ENCODE measurements around the gene B3GAT1.

The B3GAT1 gene

DNA sequence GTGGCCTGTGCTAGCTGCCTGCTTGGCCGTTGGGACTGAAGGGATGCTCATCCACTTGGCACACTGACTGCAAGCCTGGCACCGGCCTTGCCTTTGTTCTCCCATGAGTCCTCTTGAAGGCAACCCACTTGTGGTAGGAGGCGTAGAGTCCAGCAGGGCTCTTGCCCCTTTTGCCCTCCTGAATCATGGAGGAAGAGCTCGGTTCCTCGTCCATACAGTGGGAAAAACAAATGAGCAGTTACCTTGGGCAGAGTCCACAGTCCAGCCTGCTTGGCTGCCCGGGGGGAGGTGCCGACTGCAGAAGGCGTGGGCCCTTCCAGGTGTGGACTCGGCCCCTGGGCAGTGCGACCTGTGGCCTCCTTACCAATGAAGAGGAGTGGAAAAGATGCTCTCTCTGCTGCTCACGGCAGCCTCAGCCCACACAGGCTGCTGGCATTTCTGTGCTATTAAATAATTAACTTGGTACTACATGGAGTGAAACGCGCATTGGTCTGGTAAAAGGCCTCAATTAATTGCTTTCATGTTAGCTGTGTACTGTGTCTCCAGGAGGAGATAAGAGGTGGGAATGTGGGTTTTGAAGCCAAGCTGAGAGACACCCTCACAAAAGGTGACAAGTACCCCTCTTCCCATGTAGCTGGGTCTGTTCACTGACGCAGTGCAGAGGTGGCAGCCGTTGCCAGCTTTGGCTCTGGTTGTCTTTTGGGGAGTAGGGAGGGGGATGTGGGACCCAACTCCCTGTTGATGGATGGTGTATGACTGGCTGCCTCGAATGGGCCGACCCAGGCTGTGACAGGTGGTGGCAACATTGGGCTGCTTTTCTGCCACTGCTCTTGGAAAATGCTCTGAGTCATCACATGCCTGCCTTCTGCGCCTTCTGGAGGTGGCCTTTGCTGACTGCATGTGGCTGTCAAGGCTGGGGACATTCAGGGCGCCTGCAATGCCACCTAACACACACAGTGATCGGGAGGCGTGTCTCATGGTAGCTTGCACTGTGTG, 26.8 kb upstream of the B3GAT1 start:
- no peak for TF ChIP-seq POLR2A (IDR thresholded peaks at IDR 0.05; ENCODE audit: low read depth, low read length)
- no peak for TF ChIP-seq TAF1 (IDR thresholded peaks at IDR 0.05; ENCODE audit: borderline replicate concordance, low read depth, low read length)
- no peak for TF ChIP-seq POLR2AphosphoS5 (IDR thresholded peaks at IDR 0.05; ENCODE audit: low read depth, low read length)
- DNase-seq (ENCODE audit: insufficient read length) (no peak), FAIRE-seq (no peak)

DNA sequence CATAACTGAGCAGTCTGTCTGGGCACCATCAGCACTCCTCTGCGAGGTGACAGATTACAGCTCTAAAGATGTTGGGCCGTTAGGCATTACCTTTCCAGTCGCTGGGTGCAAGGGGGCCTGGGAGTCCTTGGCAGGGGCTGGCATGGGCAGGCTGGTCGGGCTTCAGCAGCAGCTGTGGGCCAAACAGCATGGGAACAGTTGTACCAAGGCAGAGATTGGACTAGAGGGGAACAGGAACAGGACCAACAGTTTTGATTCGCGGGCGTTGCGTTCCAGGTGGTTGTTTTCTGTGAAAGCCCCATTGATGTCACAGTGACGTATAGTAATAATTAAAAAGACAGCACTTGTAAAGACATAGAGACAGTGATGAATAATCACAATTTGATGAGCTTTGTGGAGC, 25.8 kb upstream of the B3GAT1 start:
- no peak for DNase-seq (ENCODE audit: insufficient read length)
- TF ChIP-seq TAF1 (IDR thresholded peaks at IDR 0.05; ENCODE audit: borderline replicate concordance, low read depth, low read length) (no peak), POLR2AphosphoS5 (IDR thresholded peaks at IDR 0.05; ENCODE audit: low read depth, low read length) (no peak), POLR2A (IDR thresholded peaks at IDR 0.05; ENCODE audit: low read depth, low read length) (no peak)
- FAIRE-seq: no peak

DNA sequence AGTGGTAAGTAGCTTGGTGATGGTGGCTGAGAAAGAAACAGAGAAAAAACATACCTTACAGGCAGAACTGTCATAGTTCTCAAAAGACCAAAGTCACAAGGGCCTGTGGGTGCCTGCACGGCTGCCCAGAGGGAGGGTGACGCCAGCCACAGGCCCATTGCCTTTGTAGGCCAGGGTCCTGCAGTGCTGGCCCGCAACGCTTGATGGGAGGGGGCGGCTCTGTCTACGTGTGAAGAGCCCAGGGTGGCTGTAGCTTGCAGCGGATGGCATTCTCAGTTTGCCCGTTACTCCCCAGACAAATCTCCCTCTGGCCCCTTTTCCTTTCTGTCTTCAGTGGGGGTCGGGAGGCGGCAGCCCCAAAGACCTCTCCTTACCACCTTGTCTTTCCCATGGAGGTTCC, 24.7 kb upstream of the B3GAT1 start:
- FAIRE-seq: no peak
- DNase-seq (ENCODE audit: insufficient read length): no peak
- TF ChIP-seq POLR2A (IDR thresholded peaks at IDR 0.05; ENCODE audit: low read depth, low read length) (no peak), POLR2AphosphoS5 (IDR thresholded peaks at IDR 0.05; ENCODE audit: low read depth, low read length) (no peak), TAF1 (IDR thresholded peaks at IDR 0.05; ENCODE audit: borderline replicate concordance, low read depth, low read length) (no peak)

DNA sequence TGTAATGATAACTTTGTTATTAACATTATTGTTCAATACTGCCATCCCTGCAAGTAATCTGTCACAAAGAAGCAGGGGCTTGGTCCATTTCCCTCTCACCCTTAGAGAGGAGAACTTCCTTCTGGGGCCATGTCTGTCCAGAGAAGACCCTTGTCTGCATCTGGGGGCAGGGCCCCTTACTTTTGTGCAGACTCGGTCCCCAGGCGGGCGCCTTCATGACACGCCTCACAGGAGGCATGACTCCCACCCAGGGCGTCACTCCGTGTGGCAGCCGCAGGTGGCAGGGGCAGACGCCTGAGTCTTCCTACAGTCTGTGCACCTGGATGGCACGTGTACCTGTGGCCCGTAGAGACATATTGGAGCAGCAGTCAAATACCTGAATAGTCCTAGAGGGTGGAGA, 21.8 kb upstream of the B3GAT1 start:
- DNase-seq (ENCODE audit: insufficient read length): no peak
- FAIRE-seq: no peak
- TF ChIP-seq POLR2A (IDR thresholded peaks at IDR 0.05; ENCODE audit: low read depth, low read length) (no peak), TAF1 (IDR thresholded peaks at IDR 0.05; ENCODE audit: borderline replicate concordance, low read depth, low read length) (no peak), POLR2AphosphoS5 (IDR thresholded peaks at IDR 0.05; ENCODE audit: low read depth, low read length) (no peak)

DNA sequence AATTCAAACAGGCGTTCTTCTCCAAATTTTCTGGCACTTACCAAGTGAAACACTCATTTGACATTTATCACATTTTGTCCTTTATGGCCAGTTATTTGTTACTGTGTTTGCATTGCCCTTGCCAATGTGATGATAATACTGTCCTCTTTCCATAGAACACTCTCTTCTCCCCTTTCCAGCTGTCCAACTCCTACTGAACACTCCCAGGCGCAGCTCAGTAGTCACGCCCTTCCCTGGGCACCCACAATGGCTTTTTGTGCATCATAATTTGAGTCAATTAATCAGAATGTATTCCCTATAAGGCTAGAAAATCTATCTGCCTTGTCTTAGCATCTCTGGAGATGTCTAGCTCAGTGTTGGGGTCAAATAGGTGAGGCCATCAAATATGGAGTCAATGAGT, 21.2 kb upstream of the B3GAT1 start:
- TF ChIP-seq POLR2AphosphoS5 (IDR thresholded peaks at IDR 0.05; ENCODE audit: low read depth, low read length): no peak
- no peak for TF ChIP-seq TAF1 (IDR thresholded peaks at IDR 0.05; ENCODE audit: borderline replicate concordance, low read depth, low read length)
- no peak for TF ChIP-seq POLR2A (IDR thresholded peaks at IDR 0.05; ENCODE audit: low read depth, low read length)
- FAIRE-seq (no peak), DNase-seq (ENCODE audit: insufficient read length) (no peak)

DNA sequence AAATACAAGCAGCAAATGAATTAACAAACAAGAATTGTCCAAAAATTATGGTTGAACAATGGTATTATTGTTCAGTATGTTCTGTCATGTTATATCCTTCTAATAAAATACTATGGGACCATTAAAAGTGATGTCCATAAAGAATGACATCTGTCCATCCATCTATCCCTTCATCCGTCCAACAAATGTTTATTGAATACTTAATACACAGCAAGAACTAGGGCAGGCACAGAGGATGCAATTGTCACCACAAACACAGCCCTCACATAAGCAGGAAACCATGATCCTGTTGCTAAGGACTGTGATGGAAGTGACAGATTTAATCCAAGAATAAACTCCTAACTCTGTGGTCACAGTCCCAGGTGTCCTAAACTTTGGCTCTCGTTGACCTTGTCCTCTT, 20.7 kb upstream of the B3GAT1 start:
- FAIRE-seq (no peak), DNase-seq (ENCODE audit: insufficient read length) (no peak)
- TF ChIP-seq POLR2AphosphoS5 (IDR thresholded peaks at IDR 0.05; ENCODE audit: low read depth, low read length): no peak
- TF ChIP-seq POLR2A (IDR thresholded peaks at IDR 0.05; ENCODE audit: low read depth, low read length): no peak
- TF ChIP-seq TAF1 (IDR thresholded peaks at IDR 0.05; ENCODE audit: borderline replicate concordance, low read depth, low read length): no peak

DNA sequence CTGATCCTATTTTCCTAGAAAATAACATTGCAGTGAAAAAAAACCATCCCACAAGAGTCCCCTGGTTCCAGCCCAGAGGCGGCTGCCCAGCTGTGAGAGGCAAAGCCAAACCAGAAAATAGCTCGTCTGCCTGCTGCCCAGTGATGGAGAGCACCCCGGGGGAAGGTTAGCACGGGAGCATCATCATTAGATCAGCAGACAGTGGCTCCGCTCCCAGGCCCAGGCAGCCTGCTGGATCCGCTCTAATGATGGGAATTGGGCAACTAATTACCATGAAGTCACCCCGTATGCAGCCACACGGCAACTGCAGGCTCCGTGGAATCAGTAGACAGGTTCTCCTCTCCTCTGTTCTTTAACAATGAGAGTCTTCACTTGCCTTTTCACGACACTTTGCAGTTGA, 17.1 kb upstream of the B3GAT1 start:
- TF ChIP-seq POLR2AphosphoS5 (IDR thresholded peaks at IDR 0.05; ENCODE audit: low read depth, low read length): no peak
- TF ChIP-seq POLR2A (IDR thresholded peaks at IDR 0.05; ENCODE audit: low read depth, low read length): no peak
- no peak for TF ChIP-seq TAF1 (IDR thresholded peaks at IDR 0.05; ENCODE audit: borderline replicate concordance, low read depth, low read length)
- no peak for DNase-seq (ENCODE audit: insufficient read length)
- no peak for FAIRE-seq

DNA sequence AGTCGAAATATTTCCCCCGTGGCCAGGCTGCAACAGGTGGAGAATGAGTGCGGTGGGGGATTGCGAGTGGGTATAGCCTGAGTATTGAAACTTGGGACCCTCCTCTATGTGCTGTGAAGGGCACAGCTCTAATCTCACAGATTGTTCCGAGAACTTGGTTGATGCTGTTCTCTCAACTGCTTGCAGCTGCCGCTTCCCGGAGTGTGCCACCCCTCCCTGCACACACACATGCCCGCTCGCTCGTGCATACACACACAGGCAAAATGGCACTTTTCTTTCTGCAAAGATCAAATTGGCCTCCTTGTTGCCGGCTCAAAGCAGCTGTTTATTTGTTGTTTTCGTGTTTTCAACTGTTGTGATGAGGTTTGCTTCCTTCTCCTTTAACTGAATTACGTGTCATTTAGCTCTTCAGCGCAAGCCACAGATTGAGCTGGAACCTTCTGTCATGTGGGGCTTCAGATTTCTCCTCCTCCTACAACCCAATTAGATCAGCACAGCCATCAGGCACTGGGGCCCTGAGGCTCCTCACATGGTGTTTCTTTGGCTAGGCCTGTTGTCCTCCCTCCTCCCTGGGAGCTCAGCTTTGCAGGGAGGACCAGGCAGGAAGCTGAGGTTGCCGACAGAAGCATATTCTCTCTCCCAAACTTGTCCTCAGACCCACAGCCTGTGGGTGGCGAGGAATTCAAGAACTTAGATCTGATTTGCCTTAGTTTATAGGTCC, 13.9 kb upstream of the B3GAT1 start:
- no peak for DNase-seq (ENCODE audit: insufficient read length)
- TF ChIP-seq POLR2A (IDR thresholded peaks at IDR 0.05; ENCODE audit: low read depth, low read length) (no peak), TAF1 (IDR thresholded peaks at IDR 0.05; ENCODE audit: borderline replicate concordance, low read depth, low read length) (no peak), POLR2AphosphoS5 (IDR thresholded peaks at IDR 0.05; ENCODE audit: low read depth, low read length) (no peak)
- FAIRE-seq: no peak

DNA sequence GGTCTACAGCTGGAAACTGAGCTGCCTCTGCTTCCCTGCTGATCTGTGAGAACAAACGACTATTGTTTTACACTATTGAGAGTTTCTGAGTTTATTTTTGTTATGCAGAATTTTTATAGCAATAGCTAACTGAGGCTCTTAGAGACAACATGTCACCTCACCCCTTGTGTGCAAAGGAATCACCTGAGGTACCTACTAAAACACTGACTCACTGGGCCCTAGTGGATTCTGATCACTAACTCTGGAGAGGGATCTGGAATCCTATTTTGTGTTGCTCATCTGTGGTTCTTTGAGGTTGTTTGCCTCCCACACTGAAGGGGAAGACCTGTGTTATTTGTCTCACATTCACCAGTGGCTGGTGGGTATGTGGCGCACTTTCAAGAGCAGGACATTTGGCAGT, 13.4 kb upstream of the B3GAT1 start:
- FAIRE-seq (no peak), DNase-seq (ENCODE audit: insufficient read length) (no peak)
- no peak for TF ChIP-seq POLR2AphosphoS5 (IDR thresholded peaks at IDR 0.05; ENCODE audit: low read depth, low read length)
- no peak for TF ChIP-seq POLR2A (IDR thresholded peaks at IDR 0.05; ENCODE audit: low read depth, low read length)
- TF ChIP-seq TAF1 (IDR thresholded peaks at IDR 0.05; ENCODE audit: borderline replicate concordance, low read depth, low read length): no peak

DNA sequence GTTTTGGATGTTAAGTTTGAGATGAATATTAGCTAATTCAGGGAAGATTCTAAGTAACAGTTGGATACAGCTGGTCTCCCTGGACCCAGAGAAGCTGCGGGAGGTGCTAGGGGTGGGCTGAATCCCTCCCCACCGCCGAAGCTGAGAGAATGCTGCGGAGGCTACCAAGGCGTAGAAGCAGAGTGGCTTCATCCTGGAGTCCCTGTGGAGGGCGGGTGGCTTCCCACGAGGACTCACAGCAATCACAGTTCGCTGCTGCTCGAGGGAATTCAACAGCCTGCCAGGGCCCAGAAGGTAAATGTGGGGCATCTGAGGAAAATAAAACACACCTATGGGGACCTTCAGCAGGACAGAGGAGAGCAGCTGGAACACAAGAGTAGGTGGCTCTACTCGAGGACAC, 11.1 kb upstream of the B3GAT1 start:
- FAIRE-seq: no peak
- TF ChIP-seq POLR2A (IDR thresholded peaks at IDR 0.05; ENCODE audit: low read depth, low read length) (no peak), TAF1 (IDR thresholded peaks at IDR 0.05; ENCODE audit: borderline replicate concordance, low read depth, low read length) (no peak), POLR2AphosphoS5 (IDR thresholded peaks at IDR 0.05; ENCODE audit: low read depth, low read length) (no peak)
- no peak for DNase-seq (ENCODE audit: insufficient read length)

DNA sequence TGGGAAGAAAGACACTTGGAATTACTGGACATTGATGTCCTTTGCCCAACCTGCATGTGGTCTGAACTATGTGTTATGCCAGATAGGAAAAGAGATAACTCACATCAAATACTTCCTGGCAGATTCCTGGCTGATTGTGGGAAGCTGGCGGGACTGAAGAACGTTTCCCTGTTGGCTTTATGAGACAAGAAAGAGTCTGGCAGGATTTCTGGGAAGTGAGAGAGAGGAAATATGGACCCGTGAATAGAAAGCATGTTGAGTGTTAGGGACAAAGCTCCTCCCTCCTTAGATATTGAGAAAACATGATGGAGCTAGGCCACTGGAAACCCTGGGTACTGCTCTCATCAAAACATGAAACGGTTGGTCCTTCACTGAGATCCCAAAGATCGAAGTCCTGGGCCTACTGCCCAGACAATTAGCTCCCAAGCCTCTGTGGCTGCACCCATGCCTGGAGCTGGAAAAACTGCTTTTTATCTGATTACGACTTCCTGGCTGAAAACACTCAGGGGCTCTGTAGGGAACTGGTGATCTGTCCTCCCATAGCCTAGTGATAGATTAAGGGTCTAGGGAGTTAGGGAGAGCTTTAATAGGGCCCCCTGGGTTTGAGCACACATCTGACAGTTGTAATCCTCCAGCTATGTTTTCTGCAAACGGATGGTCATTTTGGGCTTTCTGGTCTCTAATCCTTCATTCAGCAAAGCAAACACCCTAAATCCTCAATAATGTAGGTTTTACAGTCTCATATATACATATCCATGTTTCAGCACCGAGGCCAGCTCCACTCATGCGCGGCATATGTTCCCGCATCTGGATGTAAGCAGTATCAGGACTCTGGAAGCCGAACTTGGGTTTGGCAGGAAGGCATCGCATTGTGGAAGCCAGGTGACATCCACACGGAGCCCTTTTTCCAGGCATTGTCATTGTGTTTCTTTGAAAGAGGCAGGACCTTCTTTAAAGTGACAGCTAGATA, 6.1 kb upstream of the B3GAT1 start:
- TF ChIP-seq POLR2AphosphoS5 (IDR thresholded peaks at IDR 0.05; ENCODE audit: low read depth, low read length): no peak
- TF ChIP-seq TAF1 (IDR thresholded peaks at IDR 0.05; ENCODE audit: borderline replicate concordance, low read depth, low read length): no peak
- no peak for TF ChIP-seq POLR2A (IDR thresholded peaks at IDR 0.05; ENCODE audit: low read depth, low read length)
- DNase-seq (ENCODE audit: insufficient read length): no peak
- FAIRE-seq: no peak
